Dedifferentiated amniotic fluid mesenchymal stem cell (primary cell): ENCODE measurements around the gene LRRC75A.
A peak's percentile ranks its signal among the peaks of the same experiment; 100 is the strongest.
"Not testable (repeated sequence)": the region's sequence is repeated elsewhere in the genome, so short reads cannot be mapped to it uniquely, and the experiment has no call there.

Experiments used
- DNase-seq: peaks from one replicate; pipeline ENCODE4 v3.0.0-alpha.2; 2016; ENCODE audit errors: extremely low spot score

LRRC75A gene

GRCh38 chr17:16472539-16472938 is 19.5 kb downstream of the LRRC75A start:
- no peak for DNase-seq

GRCh38 chr17:16471295-16471694 is 20.7 kb downstream of the LRRC75A start:
- DNase-seq, result no peak

- no peak for DNase-seq
Measured at GRCh38 chr17:16470265-16470664, 21.7 kb downstream of the LRRC75A start.

- no peak for DNase-seq
Measured at GRCh38 chr17:16468428-16468992, 23.5 kb downstream of the LRRC75A start.

GRCh38 chr17:16467886-16468285 is 24.1 kb downstream of the LRRC75A start:
- DNase-seq, result no peak

GRCh38 chr17:16467044-16467443 is 24.9 kb downstream of the LRRC75A start:
- no peak for DNase-seq

GRCh38 chr17:16466407-16466806 is 25.6 kb downstream of the LRRC75A start:
- no peak for DNase-seq

GRCh38 chr17:16465861-16466338 is 26.1 kb downstream of the LRRC75A start:
- DNase-seq, result no peak

GRCh38 chr17:16465052-16465312 is 27.0 kb downstream of the LRRC75A start:
- DNase-seq, result no peak

GRCh38 chr17:16464303-16465051 is 27.5 kb downstream of the LRRC75A start:
- DNase-seq, result no peak

GRCh38 chr17:16463358-16464302 is 28.4 kb downstream of the LRRC75A start:
- peak; percentile 45 for DNase-seq

GRCh38 chr17:16462070-16462864 is 29.7 kb downstream of the LRRC75A start:
- no peak for DNase-seq

GRCh38 chr17:16461606-16461866 is 30.5 kb downstream of the LRRC75A start:
- DNase-seq, result no peak

GRCh38 chr17:16460796-16461605 is 31.0 kb downstream of the LRRC75A start:
- no peak for DNase-seq

GRCh38 chr17:16459855-16460550 is 32.0 kb downstream of the LRRC75A start:
- no peak for DNase-seq

- no peak for DNase-seq
Measured at GRCh38 chr17:16459271-16459670, 32.7 kb downstream of the LRRC75A start.

GRCh38 chr17:16456742-16457316 is 35.2 kb downstream of the LRRC75A start:
- no peak for DNase-seq

GRCh38 chr17:16455997-16456741 is 35.8 kb downstream of the LRRC75A start:
- no peak for DNase-seq

- DNase-seq, result no peak
Measured at GRCh38 chr17:16453493-16453851, 38.5 kb downstream of the LRRC75A start.

- not testable (repeated sequence) for DNase-seq
Measured at GRCh38 chr17:16452268-16452667, 39.7 kb downstream of the LRRC75A start.
